Stimulated activated CD4-positive, alpha-beta T cell treated with anti-CD3 and anti-CD28 coated beads, Interleukin-2, amount 100 ng/mL, for 4 hours (primary cell): ENCODE measurements around the gene MAP3K20.
"Not testable (repeated sequence)": the region's sequence is repeated elsewhere in the genome, so short reads cannot be mapped to it uniquely, and the experiment has no call there.

ENCODE experiments used
- DNase-seq: peaks from one replicate; pipeline ENCODE4 v3.0.0-alpha.2; 2020; ENCODE audit warnings: low read depth

Gene MAP3K20

GRCh38 chr2:173087793-173088496 is 12.3 kb downstream of the MAP3K20 start:
- no peak for DNase-seq

- DNase-seq, result no peak
Measured at GRCh38 chr2:173090276-173090877, 14.7 kb downstream of the MAP3K20 start.

GRCh38 chr2:173090973-173091660 is 15.5 kb downstream of the MAP3K20 start:
- DNase-seq, result no peak

GRCh38 chr2:173091910-173092309 is 16.3 kb downstream of the MAP3K20 start:
- DNase-seq, result no peak

- DNase-seq, result no peak
Measured at GRCh38 chr2:173092844-173093402, 17.3 kb downstream of the MAP3K20 start.

- not testable (repeated sequence) for DNase-seq
Measured at GRCh38 chr2:173093617-173094016, 18.0 kb downstream of the MAP3K20 start.

GRCh38 chr2:173094731-173095130 is 19.1 kb downstream of the MAP3K20 start:
- DNase-seq, result no peak

- no peak for DNase-seq
Measured at GRCh38 chr2:173095356-173095755, 19.7 kb downstream of the MAP3K20 start.

- DNase-seq, result no peak
Measured at GRCh38 chr2:173099271-173099670, 23.6 kb downstream of the MAP3K20 start.

- no peak for DNase-seq
Measured at GRCh38 chr2:173099804-173100203, 24.2 kb downstream of the MAP3K20 start.

- DNase-seq, result no peak
Measured at GRCh38 chr2:173101687-173102086, 26.0 kb downstream of the MAP3K20 start.

GRCh38 chr2:173104156-173104555 is 28.5 kb downstream of the MAP3K20 start:
- DNase-seq, result no peak

GRCh38 chr2:173106959-173107628 is 31.4 kb downstream of the MAP3K20 start:
- no peak for DNase-seq

GRCh38 chr2:173107629-173108022 is 32.0 kb downstream of the MAP3K20 start:
- no peak for DNase-seq

GRCh38 chr2:173109253-173110188 is 33.9 kb downstream of the MAP3K20 start:
- DNase-seq, result no peak

GRCh38 chr2:173117678-173118077 is 42.0 kb downstream of the MAP3K20 start:
- no peak for DNase-seq

- no peak for DNase-seq
Measured at GRCh38 chr2:173118395-173118794, 42.7 kb downstream of the MAP3K20 start.

- no peak for DNase-seq
Measured at GRCh38 chr2:173119069-173119807, 43.6 kb downstream of the MAP3K20 start.

- no peak for DNase-seq
Measured at GRCh38 chr2:173119944-173120343, 44.3 kb downstream of the MAP3K20 start.

- DNase-seq, result no peak
Measured at GRCh38 chr2:173122936-173123335, 47.3 kb downstream of the MAP3K20 start.

- DNase-seq, result no peak
Measured at GRCh38 chr2:173124441-173124840, 48.8 kb downstream of the MAP3K20 start.
